Measurements from ENCODE around the gene SMG6.
"Not testable (repeated sequence)": the region's sequence is repeated elsewhere in the genome, so short reads cannot be mapped to it uniquely, and the experiment has no call there.

The SMG6 gene

DNA sequence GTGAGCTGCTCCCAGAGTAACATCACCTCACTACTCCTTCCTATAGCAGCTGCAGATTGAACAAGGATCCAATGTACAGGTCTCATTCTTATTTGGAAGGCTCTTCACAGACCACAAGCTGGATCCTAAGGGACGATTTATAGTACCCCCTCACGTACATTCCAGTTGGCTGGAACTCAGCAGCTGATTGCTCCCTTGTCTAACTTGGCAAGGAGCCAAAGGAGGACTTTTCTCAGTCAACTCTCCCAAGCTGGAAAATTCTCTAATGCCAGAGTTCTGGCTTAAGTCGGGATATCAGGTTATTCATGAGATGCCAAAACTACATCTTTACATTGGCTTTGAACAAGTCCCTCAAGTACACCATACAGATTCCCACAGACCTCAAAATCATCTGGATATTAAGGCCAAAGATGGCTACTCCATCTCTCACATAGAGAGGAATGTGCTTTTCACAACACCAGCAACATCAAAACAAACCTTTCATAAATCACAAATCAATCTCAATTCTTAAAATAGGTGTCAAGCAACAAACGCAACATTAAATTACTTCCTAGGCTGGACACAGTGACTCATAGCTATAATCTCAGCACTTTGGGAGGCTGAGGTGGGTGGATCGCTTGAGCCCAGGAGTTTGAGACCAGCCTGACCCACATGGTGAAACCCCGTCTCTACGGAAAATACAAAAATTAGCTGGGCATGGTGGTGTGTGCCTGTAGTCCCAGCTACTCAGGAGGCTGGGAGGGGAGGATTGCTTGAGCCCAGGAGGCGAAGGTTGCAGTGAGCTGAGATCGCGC is 39.3 kb downstream of the SMG6 start:
- H3K27ac ChIP-seq (ENCODE audit: insufficient read depth, low read depth, low read length, poor library complexity, severe bottlenecking): no peak overlapping the region
- no peaks in the 10 kb centered on the region for H3K9me3 ChIP-seq (ENCODE audit: control insufficient read depth, low read length)
- no peaks in the 10 kb centered on the region for H3K36me3 ChIP-seq (ENCODE audit: control insufficient read depth, insufficient read depth, low read length)
- no peak overlapping the region for H3K4me3 ChIP-seq (ENCODE audit: insufficient read depth, low read depth, low read length)
- H3K27me3 ChIP-seq (ENCODE audit: control insufficient read depth, insufficient read depth, low read length, poor library complexity, severe bottlenecking): no peaks in the 10 kb centered on the region
- H3K4me1 ChIP-seq (ENCODE audit: control insufficient read depth, insufficient read depth, low read length): no peaks in the 10 kb centered on the region
- WGBS, 2 experiments: 92 to 94% methylated on average over 10 of the region's 10 CpGs

- Histone ChIP-seq H3K9me3 (ENCODE audit: control insufficient read depth, low read length) (no peaks in the 10 kb centered on the region), H3K4me1 (ENCODE audit: control insufficient read depth, insufficient read depth, low read length) (no peaks in the 10 kb centered on the region), H3K27ac (ENCODE audit: insufficient read depth, low read depth, low read length, poor library complexity, severe bottlenecking) (no peak overlapping the region), H3K4me3 (ENCODE audit: insufficient read depth, low read depth, low read length) (no peak overlapping the region), H3K27me3 (ENCODE audit: control insufficient read depth, insufficient read depth, low read length, poor library complexity, severe bottlenecking) (no peaks in the 10 kb centered on the region), H3K36me3 (ENCODE audit: control insufficient read depth, insufficient read depth, low read length) (no peaks in the 10 kb centered on the region)
- WGBS, 2 experiments: 96 to 97% methylated on average over 6 to 8 of the region's 8 CpGs
Observed at GRCh38 chr17:2263183-2264066, 40.2 kb downstream of the SMG6 start.

GRCh38 chr17:2262135-2262587 is 41.4 kb downstream of the SMG6 start:
- H3K36me3 ChIP-seq (ENCODE audit: control insufficient read depth, insufficient read depth, low read length): no peaks in the 10 kb centered on the region
- H3K27ac ChIP-seq (ENCODE audit: insufficient read depth, low read depth, low read length, poor library complexity, severe bottlenecking): no peak overlapping the region
- no peaks in the 10 kb centered on the region for H3K4me1 ChIP-seq (ENCODE audit: control insufficient read depth, insufficient read depth, low read length)
- H3K4me3 ChIP-seq (ENCODE audit: insufficient read depth, low read depth, low read length): no peak overlapping the region
- H3K9me3 ChIP-seq (ENCODE audit: control insufficient read depth, low read length): no peaks in the 10 kb centered on the region
- no peaks in the 10 kb centered on the region for H3K27me3 ChIP-seq (ENCODE audit: control insufficient read depth, insufficient read depth, low read length, poor library complexity, severe bottlenecking)
- 98 to 99% methylated on average over 2 of the region's 2 CpGs for WGBS, 2 experiments

DNA sequence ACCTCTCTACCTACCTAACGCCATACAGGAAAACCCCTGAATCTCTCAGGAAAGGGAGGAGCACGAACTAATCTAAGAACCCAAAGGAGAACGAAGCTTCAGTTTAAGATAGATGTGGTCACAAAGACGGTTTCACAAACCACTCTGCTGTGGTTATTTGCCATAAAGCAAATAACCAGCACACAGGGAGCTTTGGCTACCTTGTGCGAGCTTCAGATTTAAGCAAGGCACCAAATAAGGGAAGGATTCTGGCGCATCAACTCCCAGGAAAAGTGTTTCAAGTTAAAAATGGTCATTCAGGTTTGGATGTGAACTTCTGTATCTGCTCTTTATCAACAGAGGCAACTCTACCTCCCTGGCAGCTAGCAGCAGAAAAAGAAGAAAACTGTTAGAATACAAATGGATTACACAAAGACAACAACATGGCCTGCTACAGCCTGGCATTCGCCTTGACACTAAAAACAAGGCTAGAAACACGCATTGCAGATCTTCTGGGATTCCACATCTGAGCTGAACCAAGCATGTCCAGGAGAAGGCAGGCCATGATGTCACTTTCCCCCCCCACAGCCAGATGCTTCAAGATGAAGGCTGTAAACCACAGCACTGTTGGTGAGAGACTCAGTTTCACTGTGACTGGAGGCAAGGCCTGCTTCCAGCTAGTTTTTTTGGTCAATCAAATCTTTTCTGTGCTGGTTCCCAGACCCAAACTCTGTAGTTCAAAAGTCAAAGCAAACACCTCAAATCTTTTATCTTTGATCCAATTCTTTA is 43.6 kb downstream of the SMG6 start:
- Histone ChIP-seq H3K27ac (ENCODE audit: insufficient read depth, low read depth, low read length, poor library complexity, severe bottlenecking) (no peak overlapping the region), H3K9me3 (ENCODE audit: control insufficient read depth, low read length) (no peaks in the 10 kb centered on the region), H3K27me3 (ENCODE audit: control insufficient read depth, insufficient read depth, low read length, poor library complexity, severe bottlenecking) (no peaks in the 10 kb centered on the region), H3K4me1 (ENCODE audit: control insufficient read depth, insufficient read depth, low read length) (no peaks in the 10 kb centered on the region), H3K4me3 (ENCODE audit: insufficient read depth, low read depth, low read length) (no peak overlapping the region), H3K36me3 (ENCODE audit: control insufficient read depth, insufficient read depth, low read length) (no peaks in the 10 kb centered on the region)
- whole genome bisulfite sequencing, 2 experiments: 92 to 96% methylated on average over 8 of the region's 8 CpGs

DNA sequence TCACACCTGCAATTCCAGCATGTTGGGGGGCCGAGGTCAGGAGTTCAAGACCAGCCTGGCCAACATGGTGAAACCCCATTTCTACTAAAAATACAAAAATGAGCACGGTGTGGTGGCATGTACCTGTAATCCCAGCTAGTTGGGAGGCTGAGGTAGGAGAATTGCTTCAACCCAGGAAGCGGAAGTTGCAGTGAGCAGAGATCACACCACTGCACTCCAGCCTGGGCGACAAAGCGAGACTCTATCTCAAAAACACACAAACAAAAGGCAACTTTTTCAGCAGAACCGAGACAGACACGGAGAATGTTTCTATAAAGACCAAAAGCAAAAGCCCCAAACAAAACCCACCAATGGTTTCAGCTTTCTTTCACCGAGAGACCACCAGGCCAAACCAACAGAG is 44.8 kb downstream of the SMG6 start:
- H3K9me3 ChIP-seq (ENCODE audit: control insufficient read depth, low read length); H3K27me3 ChIP-seq (ENCODE audit: control insufficient read depth, insufficient read depth, low read length, poor library complexity, severe bottlenecking); H3K36me3 ChIP-seq (ENCODE audit: control insufficient read depth, insufficient read depth, low read length); H3K27ac ChIP-seq (ENCODE audit: insufficient read depth, low read depth, low read length, poor library complexity, severe bottlenecking); H3K4me3 ChIP-seq (ENCODE audit: insufficient read depth, low read depth, low read length); H3K4me1 ChIP-seq (ENCODE audit: control insufficient read depth, insufficient read depth, low read length): not testable (repeated sequence)
- 92 to 94% methylated on average over 8 of the region's 8 CpGs for WGBS, 2 experiments

GRCh38 chr17:2253768-2254406 is 49.7 kb downstream of the SMG6 start:
- no peaks in the 10 kb centered on the region for H3K27me3 ChIP-seq (ENCODE audit: control insufficient read depth, insufficient read depth, low read length, poor library complexity, severe bottlenecking)
- no peak overlapping the region for H3K27ac ChIP-seq (ENCODE audit: insufficient read depth, low read depth, low read length, poor library complexity, severe bottlenecking)
- no peaks in the 10 kb centered on the region for H3K4me1 ChIP-seq (ENCODE audit: control insufficient read depth, insufficient read depth, low read length)
- H3K9me3 ChIP-seq (ENCODE audit: control insufficient read depth, low read length): no peaks in the 10 kb centered on the region
- H3K36me3 ChIP-seq (ENCODE audit: control insufficient read depth, insufficient read depth, low read length): peaks cover 8% of the 10 kb centered on the region
- 91 to 98% methylated on average over 5 of the region's 5 CpGs for WGBS, 2 experiments
- H3K4me3 ChIP-seq (ENCODE audit: insufficient read depth, low read depth, low read length): no peak overlapping the region

DNA sequence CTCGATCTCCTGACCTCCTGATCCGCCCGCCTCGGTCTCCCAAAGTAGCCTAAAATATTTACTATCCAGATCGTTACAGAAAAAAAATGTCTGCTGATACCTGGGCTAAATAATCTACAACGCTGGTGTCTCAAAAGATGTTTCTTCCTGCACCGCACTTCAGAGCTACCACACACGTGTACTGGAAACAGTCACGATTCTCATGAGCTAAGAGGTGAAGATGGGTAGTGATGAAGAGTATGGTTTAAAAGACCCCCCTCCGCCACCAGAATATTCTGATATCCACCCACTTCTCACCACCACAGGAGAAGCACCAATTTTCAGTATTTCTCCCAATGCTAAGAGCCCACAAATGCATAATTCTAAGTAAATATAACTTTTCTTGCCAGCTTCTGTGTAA is 50.2 kb downstream of the SMG6 start:
- Histone ChIP-seq H3K27ac (ENCODE audit: insufficient read depth, low read depth, low read length, poor library complexity, severe bottlenecking) (no peak overlapping the region), H3K4me3 (ENCODE audit: insufficient read depth, low read depth, low read length) (no peak overlapping the region), H3K36me3 (ENCODE audit: control insufficient read depth, insufficient read depth, low read length) (peaks cover 8% of the 10 kb centered on the region), H3K27me3 (ENCODE audit: control insufficient read depth, insufficient read depth, low read length, poor library complexity, severe bottlenecking) (no peaks in the 10 kb centered on the region), H3K9me3 (ENCODE audit: control insufficient read depth, low read length) (no peaks in the 10 kb centered on the region), H3K4me1 (ENCODE audit: control insufficient read depth, insufficient read depth, low read length) (no peaks in the 10 kb centered on the region)
- 87 to 93% methylated on average over 9 to 10 of the region's 10 CpGs for WGBS, 2 experiments

- Histone ChIP-seq H3K27ac (ENCODE audit: insufficient read depth, low read depth, low read length, poor library complexity, severe bottlenecking) (no peak overlapping the region), H3K4me3 (ENCODE audit: insufficient read depth, low read depth, low read length) (no peak overlapping the region), H3K4me1 (ENCODE audit: control insufficient read depth, insufficient read depth, low read length) (no peaks in the 10 kb centered on the region), H3K27me3 (ENCODE audit: control insufficient read depth, insufficient read depth, low read length, poor library complexity, severe bottlenecking) (no peaks in the 10 kb centered on the region), H3K9me3 (ENCODE audit: control insufficient read depth, low read length) (no peaks in the 10 kb centered on the region), H3K36me3 (ENCODE audit: control insufficient read depth, insufficient read depth, low read length) (peaks cover 8% of the 10 kb centered on the region)
- 93 to 98% methylated on average over 5 of the region's 5 CpGs for WGBS, 2 experiments
Observed at GRCh38 chr17:2251098-2251497, 52.5 kb downstream of the SMG6 start.

GRCh38 chr17:2250140-2251095 is 53.2 kb downstream of the SMG6 start:
- Histone ChIP-seq H3K27ac (ENCODE audit: insufficient read depth, low read depth, low read length, poor library complexity, severe bottlenecking) (no peak overlapping the region), H3K9me3 (ENCODE audit: control insufficient read depth, low read length) (no peaks in the 10 kb centered on the region), H3K36me3 (ENCODE audit: control insufficient read depth, insufficient read depth, low read length) (peaks cover 8% of the 10 kb centered on the region), H3K4me1 (ENCODE audit: control insufficient read depth, insufficient read depth, low read length) (no peaks in the 10 kb centered on the region), H3K4me3 (ENCODE audit: insufficient read depth, low read depth, low read length) (no peak overlapping the region), H3K27me3 (ENCODE audit: control insufficient read depth, insufficient read depth, low read length, poor library complexity, severe bottlenecking) (no peaks in the 10 kb centered on the region)
- WGBS, 2 experiments: 95% methylated on average over 12 of the region's 12 CpGs

Measured in ectodermal cell (in vitro differentiated cells).